Measurements from ENCODE around the gene PRSS22.
A peak's percentile ranks its signal among the peaks of the same experiment; 100 is the strongest.

DNA sequence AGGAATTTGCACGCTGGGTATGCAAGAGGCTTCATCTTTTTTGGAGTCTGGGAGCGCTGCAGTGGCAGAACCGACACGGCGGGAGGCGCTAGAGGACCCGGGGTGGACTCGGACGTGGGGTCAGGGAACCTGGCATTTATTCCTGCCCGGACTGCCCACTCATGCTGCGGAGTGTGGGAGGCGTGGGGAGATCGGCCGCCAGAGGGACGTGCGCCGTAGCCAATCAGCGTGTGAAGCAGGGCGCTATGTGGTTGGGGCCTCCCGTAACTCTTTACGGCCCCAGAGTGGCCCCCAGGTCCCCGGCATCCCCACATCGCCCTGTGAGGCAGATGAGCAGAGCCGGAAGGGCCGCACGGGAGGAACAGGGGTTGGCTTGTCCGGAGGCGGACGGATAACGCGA is 36.3 kb upstream of the PRSS22 start:
- TF ChIP-seq EZH2phosphoT487 (IDR thresholded peaks at IDR 0.05; ENCODE audit: low read length) = no peak
- TF ChIP-seq, protein P1, sequence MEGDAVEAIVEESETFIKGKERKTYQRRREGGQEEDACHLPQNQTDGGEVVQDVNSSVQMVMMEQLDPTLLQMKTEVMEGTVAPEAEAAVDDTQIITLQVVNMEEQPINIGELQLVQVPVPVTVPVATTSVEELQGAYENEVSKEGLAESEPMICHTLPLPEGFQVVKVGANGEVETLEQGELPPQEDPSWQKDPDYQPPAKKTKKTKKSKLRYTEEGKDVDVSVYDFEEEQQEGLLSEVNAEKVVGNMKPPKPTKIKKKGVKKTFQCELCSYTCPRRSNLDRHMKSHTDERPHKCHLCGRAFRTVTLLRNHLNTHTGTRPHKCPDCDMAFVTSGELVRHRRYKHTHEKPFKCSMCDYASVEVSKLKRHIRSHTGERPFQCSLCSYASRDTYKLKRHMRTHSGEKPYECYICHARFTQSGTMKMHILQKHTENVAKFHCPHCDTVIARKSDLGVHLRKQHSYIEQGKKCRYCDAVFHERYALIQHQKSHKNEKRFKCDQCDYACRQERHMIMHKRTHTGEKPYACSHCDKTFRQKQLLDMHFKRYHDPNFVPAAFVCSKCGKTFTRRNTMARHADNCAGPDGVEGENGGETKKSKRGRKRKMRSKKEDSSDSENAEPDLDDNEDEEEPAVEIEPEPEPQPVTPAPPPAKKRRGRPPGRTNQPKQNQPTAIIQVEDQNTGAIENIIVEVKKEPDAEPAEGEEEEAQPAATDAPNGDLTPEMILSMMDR (IDR thresholded peaks at IDR 0.05; ENCODE audit: low read length) = 0 out of 2 replicates have a peak, but pooled peaks have one; percentile 6
